Measurements from ENCODE around the gene KDM8.

The KDM8 gene

DNA sequence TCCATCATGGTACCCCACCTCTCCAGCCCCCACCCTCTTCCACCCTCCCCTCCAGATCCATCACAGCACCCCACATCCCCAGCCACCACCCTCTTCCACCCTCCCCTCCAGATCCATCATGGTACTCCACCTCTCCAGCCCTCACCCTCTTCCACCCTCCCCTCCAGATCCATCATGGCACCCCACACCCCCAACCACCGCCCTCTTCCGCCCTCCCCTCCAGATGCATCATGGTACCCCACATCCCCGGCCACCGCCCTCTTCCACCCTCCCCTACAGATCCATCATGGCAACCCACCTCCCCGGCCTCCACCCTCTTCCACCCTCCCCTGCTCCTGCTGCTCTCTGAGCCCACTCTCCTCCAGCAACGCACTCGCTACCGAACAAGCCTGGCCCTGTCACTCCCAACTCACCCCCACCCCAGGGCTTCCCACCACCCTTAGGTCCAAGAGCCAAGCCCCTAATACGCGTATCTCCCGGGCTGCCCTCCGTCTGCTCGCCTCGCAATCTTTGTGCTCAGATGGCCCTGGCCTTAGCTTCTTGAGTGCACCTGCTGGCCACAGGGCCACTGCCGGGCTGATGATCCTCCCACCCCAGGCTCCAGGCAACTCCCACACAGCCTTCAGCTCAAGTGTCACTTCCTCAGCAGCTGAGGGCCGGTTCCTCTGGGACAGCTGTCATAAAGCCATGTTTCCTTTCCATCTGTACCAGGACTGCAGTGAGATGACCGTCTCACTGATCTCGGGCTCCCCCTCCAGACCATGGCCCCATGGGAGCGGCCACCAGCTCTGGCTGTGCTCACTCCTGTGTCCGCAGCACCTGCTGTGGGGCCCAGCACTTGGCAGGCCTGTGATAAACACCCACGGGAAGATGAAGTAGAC lies 25.5 kb downstream of the KDM8 start:
- no peak for DNase-seq

- no peak for DNase-seq
Measured at GRCh38 chr16:27229891-27230470, 26.7 kb downstream of the KDM8 start.

DNA sequence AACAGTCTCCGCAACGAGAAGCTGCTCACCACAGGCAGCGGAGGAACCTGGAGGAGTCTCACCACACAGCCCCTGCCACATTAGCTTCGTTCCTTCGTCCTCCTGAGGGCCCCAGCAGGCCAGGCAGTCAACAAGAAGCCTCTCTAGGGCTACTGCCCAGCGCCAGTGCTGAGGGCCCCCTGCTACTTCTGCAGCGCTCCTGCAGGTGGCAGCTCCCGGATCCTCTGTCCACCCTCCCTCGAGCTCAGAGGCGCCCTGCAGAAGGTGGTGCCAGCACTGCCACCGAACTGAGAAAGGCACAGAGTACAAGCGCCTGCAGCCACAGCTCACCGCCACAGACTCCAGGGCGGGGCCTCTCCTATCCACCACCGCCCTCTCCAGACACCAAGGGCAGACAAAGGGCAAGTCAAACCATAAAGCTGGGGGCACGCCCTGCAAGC lies 27.3 kb downstream of the KDM8 start:
- DNase-seq: no peak

DNA sequence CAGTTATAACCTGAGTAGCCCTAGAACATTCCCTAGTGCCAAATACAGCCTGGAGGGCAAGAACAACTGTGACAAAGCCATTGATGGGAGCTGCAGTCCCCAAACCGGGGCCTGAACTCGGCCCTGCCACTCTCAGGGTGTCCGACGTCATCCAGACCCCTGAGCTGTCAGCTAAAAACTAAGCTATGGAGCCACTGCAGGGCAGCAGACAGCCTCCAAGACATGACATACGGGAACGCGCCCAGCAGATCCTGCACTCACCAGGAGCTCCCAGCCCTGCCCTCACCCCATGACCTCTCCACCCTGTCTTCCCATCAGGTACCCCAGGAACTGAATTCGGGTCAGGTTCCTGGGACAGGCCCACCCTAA lies 28.4 kb downstream of the KDM8 start:
- no peak for DNase-seq

DNA sequence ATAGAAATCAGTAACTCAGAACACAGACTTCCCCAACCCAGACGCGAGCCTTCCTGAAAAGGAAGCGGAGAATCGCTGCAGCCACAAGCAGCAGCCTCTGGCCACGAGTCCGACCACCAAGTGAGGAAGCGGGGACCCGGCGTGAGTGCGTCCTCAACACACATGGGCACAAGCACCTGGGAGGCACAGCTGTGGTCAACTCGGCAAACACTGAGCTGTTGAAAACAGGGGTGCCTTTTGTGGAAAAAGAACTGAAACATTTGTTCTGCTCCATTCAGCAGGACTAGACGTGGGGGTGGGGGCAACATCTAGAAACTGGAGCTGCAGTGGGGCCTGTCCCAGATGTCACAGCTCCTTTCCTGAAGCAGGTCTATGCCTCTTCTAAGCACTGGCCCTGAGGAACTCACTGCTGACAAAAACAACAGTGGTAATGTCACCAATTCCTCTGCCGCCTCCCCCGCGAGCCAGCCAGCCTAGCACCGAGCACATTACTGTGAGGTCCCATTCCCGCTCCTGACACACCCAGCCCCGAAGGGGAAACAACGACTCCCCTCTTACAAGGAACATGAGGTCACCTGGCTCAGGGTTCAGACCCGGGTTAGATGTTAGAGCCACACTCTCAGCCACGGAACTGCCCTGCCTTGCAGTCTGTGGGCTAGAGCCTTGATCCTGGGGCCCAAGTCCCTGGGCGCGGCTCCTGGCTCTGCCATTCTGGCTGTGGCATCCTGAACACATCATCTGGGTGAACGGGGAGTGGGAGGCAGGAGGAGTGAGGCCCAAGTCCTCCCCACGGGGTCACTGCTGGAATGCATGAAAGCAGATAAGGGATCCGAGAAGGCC lies 29.0 kb downstream of the KDM8 start:
- DNase-seq: peak in 24 of 56 donors; percentile 10 to 74 (median 36)

DNA sequence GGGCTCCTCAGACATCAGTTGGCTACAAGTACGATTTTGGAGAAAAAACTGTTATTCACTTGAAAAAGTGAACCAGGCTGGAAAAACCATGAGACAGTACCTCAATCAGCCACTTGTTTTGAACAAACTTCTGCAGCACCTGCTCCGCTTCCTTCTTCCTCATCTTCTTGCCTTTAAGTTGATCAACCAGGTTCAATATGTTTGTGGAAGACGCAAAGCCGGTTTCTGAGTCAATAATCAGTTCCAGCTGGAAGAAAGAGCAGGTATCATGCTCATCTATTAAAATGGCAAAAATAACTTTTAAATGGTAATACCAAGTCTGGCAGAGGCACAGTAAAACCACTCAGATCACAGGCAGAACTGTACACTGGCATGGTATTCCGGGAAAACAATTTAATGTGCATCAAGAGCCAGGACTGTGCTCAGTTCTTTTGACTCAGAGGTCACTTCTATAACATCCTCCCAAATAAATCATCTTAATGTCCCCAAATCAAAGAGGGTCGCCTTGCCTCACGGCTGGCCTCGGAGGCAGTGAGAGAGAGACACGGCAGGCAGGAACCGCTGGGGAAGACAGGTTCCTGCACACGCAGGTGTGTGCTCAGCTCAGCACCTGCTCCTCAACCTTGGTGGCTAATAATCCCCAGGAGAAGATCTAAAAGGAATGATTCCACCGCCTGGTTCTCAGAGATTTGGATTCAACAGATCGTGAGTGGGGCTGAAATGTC lies 29.7 kb downstream of the KDM8 start:
- DNase-seq: no peak

DNA sequence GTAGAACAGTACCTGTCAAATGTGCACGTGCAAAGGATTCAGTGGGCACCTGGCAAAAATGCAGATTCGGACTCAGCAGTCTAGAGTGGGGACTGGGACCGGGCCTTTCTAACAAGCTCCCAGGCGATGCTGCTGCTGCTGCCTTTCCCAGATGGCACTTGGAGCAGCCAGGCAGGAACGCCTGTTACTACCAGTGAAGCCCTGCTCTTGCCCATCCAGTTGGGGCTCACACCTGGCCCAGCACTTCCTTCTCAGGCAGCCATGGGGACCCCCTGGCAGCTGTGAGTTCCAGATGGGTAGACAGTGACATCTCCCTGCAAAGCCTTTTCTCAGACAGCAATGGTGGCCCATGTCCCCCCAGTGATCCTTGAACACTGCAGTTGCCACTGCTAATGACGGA lies 30.4 kb downstream of the KDM8 start:
- DNase-seq: no peak

GRCh38 chr16:27234171-27234570 lies 30.8 kb downstream of the KDM8 start:
- DNase-seq: no peak

DNA sequence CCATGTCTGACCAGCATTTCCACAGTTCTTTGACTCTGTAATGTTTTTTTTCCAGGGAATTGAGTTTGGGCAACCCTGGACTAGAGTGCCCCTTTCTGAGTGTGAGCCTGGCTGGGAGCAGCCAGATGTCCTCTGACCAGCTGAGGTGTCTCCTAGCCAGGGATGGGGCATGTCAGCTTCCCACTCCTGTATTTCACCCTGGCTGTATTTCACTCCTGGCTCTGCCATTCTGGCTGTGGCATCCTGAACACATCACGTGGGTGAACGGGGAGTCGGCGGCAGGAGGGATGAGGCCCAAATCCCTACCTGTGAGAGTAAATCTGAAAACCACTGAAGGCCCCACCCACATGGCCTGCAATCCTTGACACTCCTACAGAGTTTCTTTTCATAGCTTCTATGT lies 31.3 kb downstream of the KDM8 start:
- no peak for DNase-seq

GRCh38 chr16:27235055-27235937 lies 32.0 kb downstream of the KDM8 start:
- peak in 42 of 56 donors; percentile 8 to 84 (median 47) for DNase-seq

GRCh38 chr16:27235938-27236245 lies 32.6 kb downstream of the KDM8 start:
- DNase-seq: no peak

DNA sequence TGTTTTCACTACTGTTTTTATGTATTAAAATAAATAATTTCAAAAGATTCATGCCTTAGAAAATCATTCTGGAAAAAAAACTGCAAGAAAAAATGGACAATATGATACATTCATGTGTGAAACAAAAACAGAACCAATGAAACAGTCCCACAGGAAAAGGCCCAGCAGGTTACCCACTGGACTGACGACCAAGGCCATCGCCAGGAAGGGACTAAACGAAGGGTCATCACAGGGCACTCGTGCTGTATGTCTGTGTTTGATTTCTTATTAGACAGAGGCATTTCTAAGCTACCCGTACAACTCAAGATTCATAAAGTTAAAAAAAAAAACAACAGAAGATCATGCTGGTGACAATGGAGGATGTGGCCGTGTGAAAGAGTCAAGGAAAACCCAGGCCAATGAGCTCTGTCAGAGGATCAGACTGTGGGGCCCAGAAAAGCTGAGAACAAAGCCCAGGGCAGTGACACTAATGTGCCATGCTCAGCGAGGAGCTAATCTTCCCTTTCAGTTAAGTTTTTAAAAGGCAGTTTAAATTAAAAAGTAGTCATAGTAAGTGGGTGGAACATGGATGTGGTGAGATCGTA lies 33.4 kb downstream of the KDM8 start:
- DNase-seq: no peak

DNA sequence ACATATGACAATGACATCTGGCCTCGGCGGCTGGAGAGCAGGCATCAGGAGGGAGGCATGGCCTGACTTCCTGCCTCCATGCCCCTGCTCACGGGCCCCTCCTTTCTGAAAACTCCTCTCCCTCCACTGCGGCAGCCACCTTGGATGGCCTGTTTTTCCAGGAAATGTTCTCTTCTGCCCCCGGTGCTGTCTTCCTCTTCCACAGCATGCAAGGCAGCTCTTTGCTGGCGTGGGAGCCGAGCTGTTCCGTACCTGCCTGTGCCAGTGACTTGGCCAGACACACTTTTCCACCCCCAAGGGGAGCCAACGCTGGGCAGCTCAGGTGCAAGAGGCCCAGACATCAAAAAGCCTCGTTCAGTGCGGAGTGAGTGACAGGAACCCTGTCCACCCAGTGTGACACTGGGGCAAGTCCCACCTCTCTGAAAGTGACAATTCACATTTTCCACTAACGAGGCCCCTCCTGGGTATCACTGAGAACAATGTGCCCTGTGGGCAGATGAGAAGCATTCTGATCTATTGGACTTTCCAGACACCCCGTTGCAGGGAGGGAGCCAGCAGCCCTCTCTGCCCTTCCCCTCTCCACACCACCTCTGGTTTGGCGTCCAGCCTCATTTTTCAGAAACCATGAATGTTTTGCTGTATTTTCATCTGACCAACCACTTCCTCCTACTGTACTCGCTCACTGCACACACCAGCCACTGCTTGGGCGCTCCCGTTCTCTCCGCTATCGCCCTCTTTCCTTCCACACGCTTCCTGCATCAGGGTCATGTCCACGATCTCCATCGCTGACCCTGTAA lies 34.1 kb downstream of the KDM8 start:
- DNase-seq: peak in 2 of 56 donors; percentile 14 to 32

DNA sequence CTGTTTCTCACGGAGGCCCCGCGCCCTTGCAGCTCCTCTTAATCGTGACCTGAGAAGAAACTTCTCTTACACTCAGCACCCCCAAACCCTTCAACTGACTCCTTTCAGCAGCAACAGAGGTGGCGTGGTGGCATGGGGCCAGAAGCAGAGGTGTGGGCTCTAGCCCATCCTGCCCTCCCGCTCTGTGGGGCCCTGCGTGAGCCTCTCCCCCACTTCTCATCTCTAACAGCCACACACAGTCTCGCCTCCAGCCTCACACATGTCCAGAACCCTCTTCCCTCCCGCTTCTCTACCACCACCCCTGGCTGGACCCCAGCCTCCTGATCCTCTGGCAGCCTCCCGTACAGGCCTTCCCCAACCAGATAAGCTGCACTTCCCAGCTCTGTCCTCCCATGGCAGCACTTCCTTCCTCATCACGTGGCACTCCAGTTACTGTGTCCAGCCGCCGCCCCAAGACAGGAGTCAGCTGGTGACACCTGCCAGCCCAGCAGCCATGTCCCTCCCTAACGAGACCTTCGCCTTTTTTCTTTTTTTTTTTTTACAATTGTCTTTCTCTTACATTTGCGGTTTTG lies 34.8 kb downstream of the KDM8 start:
- DNase-seq: no peak

GRCh38 chr16:27238591-27238990 lies 35.3 kb downstream of the KDM8 start:
- no peak for DNase-seq

DNA sequence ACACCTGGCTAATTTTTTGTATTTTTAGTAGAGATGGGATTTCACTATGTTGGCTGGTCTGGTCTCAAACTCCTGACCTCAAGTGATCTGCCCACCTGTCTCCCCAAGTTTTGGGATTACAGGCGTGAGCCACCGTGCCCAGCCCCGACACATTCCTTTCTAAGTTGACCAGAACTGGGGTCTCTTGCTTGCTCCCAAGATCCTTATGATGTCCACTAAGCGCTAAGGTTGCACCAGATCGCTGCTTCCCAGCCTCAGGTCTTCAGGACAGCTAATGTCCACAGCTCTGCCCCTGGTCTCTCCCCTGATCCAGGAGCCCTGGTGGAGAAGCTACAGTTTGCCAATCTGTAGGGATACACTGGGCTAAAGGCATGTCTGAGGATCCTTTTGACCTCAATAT lies 35.7 kb downstream of the KDM8 start:
- no peak for DNase-seq

DNA sequence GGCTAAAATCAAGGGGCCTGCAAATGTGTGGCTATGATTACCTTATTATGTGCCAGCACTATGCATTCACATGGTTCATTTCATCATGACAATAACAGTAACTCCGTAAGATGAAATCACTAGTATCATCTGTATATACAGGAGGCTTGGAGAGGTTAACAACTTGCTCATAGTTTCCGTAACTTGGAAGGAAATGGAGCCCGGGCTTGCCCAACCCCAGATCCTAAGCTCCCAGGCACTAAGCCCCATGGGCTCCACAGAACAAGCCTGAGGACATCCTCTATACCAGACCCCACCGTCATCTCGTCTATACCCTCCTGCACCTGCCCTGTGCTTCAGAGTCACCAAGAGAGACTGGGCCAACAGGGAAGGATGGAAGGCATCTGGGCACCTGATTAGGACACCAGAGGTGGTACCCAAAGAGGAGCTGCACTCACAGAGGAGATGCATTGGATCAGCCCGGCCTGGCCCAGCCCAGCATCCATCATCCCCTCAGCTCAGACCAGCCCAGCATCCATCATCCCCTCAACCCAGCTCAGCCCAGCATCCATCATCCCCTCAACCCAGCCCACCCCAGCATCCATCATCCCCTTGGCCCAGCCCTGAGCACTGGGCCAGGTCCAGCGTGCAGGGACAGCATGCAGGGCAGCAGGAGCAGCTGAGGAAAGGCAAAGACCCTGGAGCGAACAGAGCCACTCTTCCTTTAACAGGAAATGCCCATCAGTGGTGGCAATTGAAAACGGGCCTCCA lies 36.8 kb downstream of the KDM8 start:
- DNase-seq: no peak

DNA sequence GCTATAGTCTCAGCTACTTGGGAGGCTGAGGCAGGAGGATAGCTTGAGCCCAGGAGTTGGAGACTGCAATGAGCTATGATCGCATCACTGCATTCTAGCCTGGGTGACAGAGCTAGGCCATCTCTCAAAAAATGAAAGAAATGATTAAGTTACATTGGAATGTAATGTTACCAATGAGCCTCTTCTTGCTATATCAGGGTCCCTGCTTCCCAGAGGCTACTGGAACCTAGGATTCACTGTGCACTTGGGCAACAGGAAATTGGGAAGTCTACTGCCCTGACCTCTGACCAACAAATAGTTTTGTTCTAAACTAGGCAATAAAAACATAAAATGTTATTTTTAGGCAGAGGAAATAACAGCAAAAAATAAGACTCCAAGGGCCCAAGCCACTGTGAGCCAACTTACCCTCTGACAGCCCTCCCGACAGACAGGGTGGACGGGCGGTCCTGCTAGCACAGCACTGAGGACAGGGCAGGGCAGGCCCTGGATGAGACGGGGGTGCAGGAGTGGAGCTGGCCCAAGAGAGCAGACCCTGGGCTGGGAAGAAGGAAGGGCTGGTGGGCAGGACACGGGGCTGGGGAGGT lies 37.7 kb downstream of the KDM8 start:
- DNase-seq: no peak
